ENCODE data around the gene KCNIP2.

KCNIP2 gene

GRCh38 chr10:101781655-101781983 lies 62.0 kb downstream of the KCNIP2 start:
- no peak for FAIRE-seq

GRCh38 chr10:101780818-101781654 lies 62.6 kb downstream of the KCNIP2 start:
- peak; percentile 79 for FAIRE-seq

- FAIRE-seq = no peak
Measured at GRCh38 chr10:101780187-101780817, 63.3 kb downstream of the KCNIP2 start.

- no peak for FAIRE-seq
Measured at GRCh38 chr10:101779544-101780186, 63.9 kb downstream of the KCNIP2 start.

- FAIRE-seq = no peak
Measured at GRCh38 chr10:101778781-101779543, 64.6 kb downstream of the KCNIP2 start.

GRCh38 chr10:101778151-101778780 lies 65.3 kb downstream of the KCNIP2 start:
- no peak for FAIRE-seq

- FAIRE-seq = no peak
Measured at GRCh38 chr10:101777619-101778145, 65.9 kb downstream of the KCNIP2 start.

GRCh38 chr10:101776161-101776817 lies 67.3 kb downstream of the KCNIP2 start:
- FAIRE-seq = no peak
